Breast epithelium (tissue), 3 donors: ENCODE measurements around the gene PUM1.

ENCODE experiments used
- CTCF ChIP-seq, 3 donors: fragments of 450-650 bp; IDR thresholded peaks; one replicate each; pipeline ENCODE4 v1.5.1; 2016 to 2017; ENCODE audit warnings: antibody characterized with exemption in 3 of 3, mild to moderate bottlenecking in 3 of 3, moderate library complexity in 3 of 3
- POLR2A ChIP-seq: fragments of 450-650 bp; IDR thresholded peaks from one replicate; pipeline ENCODE4 v1.6.1; 2016; ENCODE audit warnings: antibody characterized with exemption, mild to moderate bottlenecking, moderate library complexity

GRCh38 chr1:30975217-30975616 is 90.3 kb downstream of the PUM1 start:
- TF ChIP-seq CTCF (IDR thresholded peaks at IDR 0.05), result no peak
- TF ChIP-seq POLR2A, result no peak
